ENCODE results near the gene LPCAT3.

DNA sequence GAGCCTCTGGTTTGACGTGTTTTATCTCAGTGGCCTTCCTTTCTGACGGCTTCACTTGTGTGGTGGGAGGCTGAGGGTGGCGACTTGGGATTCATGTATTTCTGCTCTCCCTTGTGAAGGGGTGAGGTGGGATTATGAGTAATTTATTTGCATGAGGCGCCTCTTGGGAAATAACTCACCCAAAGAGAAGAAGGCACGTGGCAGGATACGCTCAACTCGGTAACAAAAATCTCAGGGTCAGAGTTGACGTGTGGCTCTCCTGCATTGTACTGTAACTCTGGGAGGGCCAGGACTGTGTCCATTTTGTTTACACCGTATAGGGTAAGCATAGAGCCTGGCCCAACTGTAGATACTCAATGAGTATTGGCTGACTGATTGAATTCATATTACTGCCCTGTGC is 27.6 kb upstream of the LPCAT3 start:
- no peak for TF ChIP-seq CTCF (IDR thresholded peaks at IDR 0.05)
- TF ChIP-seq POLR2A (IDR thresholded peaks at IDR 0.05): no peak

Measured in stomach (tissue), 4 donors.